Astrocyte (in vitro differentiated cells and primary cell): ENCODE results near the gene DYNC1LI1. TPM values are rescaled to one million over a fixed set of nuclear protein-coding genes. Genes with fewer than 3 reads are reported as not detected.
A peak's percentile ranks its signal among the peaks of the same experiment; 100 is the strongest.

Source experiments
- DNase-seq: peaks from one replicate; pipeline ENCODE4 v3.0.0-alpha.2; 2010; ENCODE audit warnings: low read depth
- FAIRE-seq: peaks from 2 replicates; lab custom pipeline; 2011; peaks lifted over from hg19 to GRCh38; lab: Jason Lieb, UNC
- H2AFZ ChIP-seq: 2 replicates; pipeline ENCODE4 v1.6.0; 2012; ENCODE audit warnings: low read depth, low read length, inconsistent platforms
- H3K27ac ChIP-seq: 2 replicates; pipeline ENCODE4 v1.5.1; 2011; ENCODE audit warnings: low read depth, low read length, inconsistent platforms
- H3K27me3 ChIP-seq: 2 replicates; pipeline ENCODE4 v1.6.0; 2011; ENCODE audit warnings: low read length, inconsistent platforms; ENCODE audit not compliant: insufficient read depth
- H3K36me3 ChIP-seq: 2 replicates; pipeline ENCODE4 v1.5.1; 2011; ENCODE audit warnings: low read length, inconsistent platforms; ENCODE audit not compliant: insufficient read depth
- H3K4me1 ChIP-seq: 2 replicates; pipeline ENCODE4 v1.5.1; 2011; ENCODE audit warnings: low read length, inconsistent platforms; ENCODE audit not compliant: insufficient read depth
- H3K4me2 ChIP-seq: 2 replicates; pipeline ENCODE4 v1.6.0; 2012; ENCODE audit warnings: low read length, inconsistent platforms
- H3K4me3 ChIP-seq: 2 replicates; pipeline ENCODE4 v1.5.1; 2011; ENCODE audit warnings: low read depth, mild to moderate bottlenecking, low read length, inconsistent platforms; ENCODE audit not compliant: insufficient read depth
- H3K79me2 ChIP-seq: 2 replicates; pipeline ENCODE4 v1.6.0; 2012; ENCODE audit warnings: mild to moderate bottlenecking, low read length, inconsistent platforms; ENCODE audit not compliant: insufficient read depth
- H3K9ac ChIP-seq: 2 replicates; pipeline ENCODE4 v1.6.0; 2012; ENCODE audit warnings: mild to moderate bottlenecking, low read length, inconsistent platforms
- H3K9me3 ChIP-seq: 2 replicates; pipeline ENCODE4 v1.5.1; 2012; ENCODE audit warnings: low read depth, mild to moderate bottlenecking, low read length, inconsistent platforms; ENCODE audit not compliant: insufficient read depth
- H4K20me1 ChIP-seq: 2 replicates; pipeline ENCODE4 v1.6.0; 2012; ENCODE audit warnings: low read length, inconsistent platforms; ENCODE audit not compliant: insufficient read depth
- H3K27ac Mint-ChIP-seq: one replicate; pipeline ENCODE4 v1.8.0; 2021; ENCODE audit warnings: mild to moderate bottlenecking, mixed read lengths; ENCODE audit not compliant: unreplicated experiment
- H3K27me3 Mint-ChIP-seq: one replicate; pipeline ENCODE4 v1.8.0; 2021; ENCODE audit warnings: low read depth, mixed read lengths; ENCODE audit not compliant: unreplicated experiment
- H3K36me3 Mint-ChIP-seq: one replicate; pipeline ENCODE4 v1.8.0; 2021; ENCODE audit warnings: low read depth, mixed read lengths; ENCODE audit not compliant: unreplicated experiment
- H3K4me1 Mint-ChIP-seq: one replicate; pipeline ENCODE4 v1.8.0; 2021; ENCODE audit warnings: low read depth, mixed read lengths; ENCODE audit not compliant: unreplicated experiment
- H3K4me3 Mint-ChIP-seq: one replicate; pipeline ENCODE4 v1.8.0; 2021; ENCODE audit warnings: mild to moderate bottlenecking, moderate library complexity, mixed read lengths; ENCODE audit not compliant: unreplicated experiment
- H3K9me3 Mint-ChIP-seq: one replicate; pipeline ENCODE4 v1.8.0; 2021; ENCODE audit warnings: mild to moderate bottlenecking, mixed read lengths; ENCODE audit not compliant: unreplicated experiment
- CTCF ChIP-seq: IDR thresholded peaks from 2 replicates; pipeline ENCODE4 v1.5.1; 2011; ENCODE audit warnings: low read depth, mild to moderate bottlenecking, inconsistent platforms, low read length, moderate library complexity; ENCODE audit not compliant: insufficient read depth
- EZH2 ChIP-seq: IDR thresholded peaks from 2 replicates; pipeline ENCODE4 v1.6.1; 2012; ENCODE audit warnings: mild to moderate bottlenecking, low read length, inconsistent platforms; ENCODE audit not compliant: insufficient read depth
- total RNA-seq: library from RNA; stranded (reverse); gene quantifications from 2 replicates; pipeline ENCODE4 v1.2.1, GENCODE V29; 2021

Gene DYNC1LI1
- total RNA-seq, 1 donor from 2014 or later: 43.0 TPM

GRCh38 chr3:32544894-32545293 lies 25.8 kb downstream of the DYNC1LI1 start:
- Histone ChIP-seq H3K9ac (no peak overlapping the region), H3K4me2 (no peak overlapping the region), H3K4me3 (no peak overlapping the region), H3K36me3 (no peaks in the 10 kb centered on the region), H3K27ac (no peak overlapping the region), H4K20me1 (peaks cover 34% of the 10 kb centered on the region), H3K9me3 (no peaks in the 10 kb centered on the region), H3K79me2 (peaks cover 62% of the 10 kb centered on the region), H3K4me1 (no peaks in the 10 kb centered on the region), H3K27me3 (no peaks in the 10 kb centered on the region), H2AFZ (no peak overlapping the region)
- no peak overlapping the region for H3K4me3 Mint-ChIP-seq
- TF ChIP-seq EZH2: no peak
- TF ChIP-seq CTCF: no peak
- no peak for DNase-seq
- no peaks in the 10 kb centered on the region for H3K4me1 Mint-ChIP-seq
- no peaks in the 10 kb centered on the region for H3K36me3 Mint-ChIP-seq
- no peak overlapping the region for H3K27ac Mint-ChIP-seq
- no peaks in the 10 kb centered on the region for H3K9me3 Mint-ChIP-seq
- no peaks in the 10 kb centered on the region for H3K27me3 Mint-ChIP-seq
- peak; percentile 50 for FAIRE-seq

- FAIRE-seq: no peak
- H3K9ac ChIP-seq: no peak overlapping the region
- H3K4me1 ChIP-seq: no peaks in the 10 kb centered on the region
- no peaks in the 10 kb centered on the region for H3K36me3 ChIP-seq
- H4K20me1 ChIP-seq: peaks cover 19% of the 10 kb centered on the region
- no peak overlapping the region for H2AFZ ChIP-seq
- H3K4me3 Mint-ChIP-seq: no peak overlapping the region
- H3K4me3 ChIP-seq: no peak overlapping the region
- no peaks in the 10 kb centered on the region for H3K4me1 Mint-ChIP-seq
- no peak overlapping the region for H3K4me2 ChIP-seq
- no peaks in the 10 kb centered on the region for H3K36me3 Mint-ChIP-seq
- no peak for DNase-seq
- H3K27me3 ChIP-seq: no peaks in the 10 kb centered on the region
- TF ChIP-seq EZH2: no peak
- TF ChIP-seq CTCF: no peak
- peaks cover 41% of the 10 kb centered on the region for H3K79me2 ChIP-seq
- H3K27ac ChIP-seq: no peak overlapping the region
- H3K9me3 Mint-ChIP-seq: no peaks in the 10 kb centered on the region
- no peak overlapping the region for H3K27ac Mint-ChIP-seq
- no peaks in the 10 kb centered on the region for H3K9me3 ChIP-seq
- no peaks in the 10 kb centered on the region for H3K27me3 Mint-ChIP-seq
Measured at GRCh38 chr3:32542807-32543206, 27.9 kb downstream of the DYNC1LI1 start.

GRCh38 chr3:32540899-32541298 lies 29.8 kb downstream of the DYNC1LI1 start:
- Histone ChIP-seq H3K27ac (no peak overlapping the region), H3K36me3 (no peaks in the 10 kb centered on the region), H3K9ac (no peak overlapping the region), H3K79me2 (peaks cover 22% of the 10 kb centered on the region), H2AFZ (no peak overlapping the region), H3K4me2 (no peak overlapping the region), H3K9me3 (no peaks in the 10 kb centered on the region), H3K4me1 (no peaks in the 10 kb centered on the region), H4K20me1 (peaks cover 6% of the 10 kb centered on the region), H3K27me3 (no peaks in the 10 kb centered on the region), H3K4me3 (no peak overlapping the region)
- Mint-ChIP-seq H3K4me3 (no peak overlapping the region), H3K27me3 (no peaks in the 10 kb centered on the region), H3K9me3 (no peaks in the 10 kb centered on the region), H3K27ac (no peak overlapping the region), H3K36me3 (no peaks in the 10 kb centered on the region), H3K4me1 (no peaks in the 10 kb centered on the region)
- no peak for TF ChIP-seq CTCF
- no peak for TF ChIP-seq EZH2
- peak; percentile 45 for FAIRE-seq
- no peak for DNase-seq
